Measurements from ENCODE around the gene HTT. TPM values are rescaled to one million over a fixed set of nuclear protein-coding genes. Genes with fewer than 3 reads are reported as not detected.

The HTT gene
- total and polyA plus RNA-seq, 2 of the 8 experiments (the other 6 are each of a cell fraction or from before 2014, with no cell fraction given): 24.0 to 71.0 TPM

GRCh38 chr4:3200423-3201090 is 126.1 kb downstream of the HTT start (continued):
- TF ChIP-seq JUND (IDR thresholded peaks at IDR 0.05; ENCODE audit: low read length): no peak
- no peak for TF ChIP-seq TEAD4 (IDR thresholded peaks at IDR 0.05; ENCODE audit: low read depth, low read length)
- no peak for TF ChIP-seq RAD21 (IDR thresholded peaks at IDR 0.05 in 1 of 2, conservative IDR thresholded peaks at IDR 0.05 in 1 of 2; ENCODE audit: low read depth in 2 of 2, low read length in 2 of 2)
- TF ChIP-seq CHD1 (IDR thresholded peaks at IDR 0.05; ENCODE audit: low read depth, low read length): no peak
- TF ChIP-seq NANOG (IDR thresholded peaks at IDR 0.05; ENCODE audit: insufficient read depth, low read depth, low read length, poor library complexity, severe bottlenecking): no peak
- TF ChIP-seq CHD7 (IDR thresholded peaks at IDR 0.05; ENCODE audit: insufficient replicate concordance, low read length): no peak
- TF ChIP-seq RXRA (IDR thresholded peaks at IDR 0.05; ENCODE audit: insufficient read depth, low read depth, low read length): no peak
